SK-N-SH treated with all-trans-retinoic acid at 6 μM for 48 hours (cell line): ENCODE measurements around the gene SPEM1.

Experiments
- ATAC-seq: fragments of 200-7000 bp; cut with Tn5 transposase; 3 replicates; pipeline ENCODE4 v1.9.1; 2020; ENCODE audit warnings: mild to moderate bottlenecking, moderate library complexity
- ARNTL ChIP-seq: fragments of 450-650 bp; formaldehyde crosslinking; IDR thresholded peaks from 2 replicates; pipeline ENCODE4 v1.5.0; 2020; ENCODE audit warnings: low read depth, mild to moderate bottlenecking, moderate library complexity, borderline replicate concordance
- BACH2 ChIP-seq: fragments of 250-450 bp; sonication (Bioruptor Pico); IDR thresholded peaks from 2 replicates; pipeline ENCODE4 v1.9.0; 2021; ENCODE audit warnings: mild to moderate bottlenecking, borderline replicate concordance
- CSDC2 ChIP-seq: fragments of 250-450 bp; sonication (Bioruptor Pico); IDR thresholded peaks from 2 replicates; pipeline ENCODE4 v1.5.0; 2020; ENCODE audit warnings: mild to moderate bottlenecking, moderate library complexity
- ESRRG ChIP-seq: fragments of 250-450 bp; sonication (Bioruptor Pico); IDR thresholded peaks from 2 replicates; pipeline ENCODE4 v1.6.1; 2021; ENCODE audit warnings: mild to moderate bottlenecking
- GLIS3 ChIP-seq: fragments of 250-450 bp; sonication (Bioruptor Pico); IDR thresholded peaks from 2 replicates; pipeline ENCODE4 v1.5.0; 2020; ENCODE audit warnings: mild to moderate bottlenecking, moderate library complexity
- ISL1 ChIP-seq: fragments of 250-450 bp; sonication (Bioruptor Pico); IDR thresholded peaks from 2 replicates; pipeline ENCODE4 v2.1.2; 2022; ENCODE audit warnings: mild to moderate bottlenecking, moderate library complexity
- OSR1 ChIP-seq: fragments of 250-450 bp; sonication (Bioruptor Pico); IDR thresholded peaks from 2 replicates; pipeline ENCODE4 v1.8.0; 2022; ENCODE audit warnings: moderate library complexity, mild to moderate bottlenecking, inconsistent platforms
- PPARA ChIP-seq: fragments of 250-450 bp; sonication (Bioruptor Pico); IDR thresholded peaks from 2 replicates; pipeline ENCODE4 v1.5.0; 2020; ENCODE audit warnings: mild to moderate bottlenecking, borderline replicate concordance
- RARB ChIP-seq: fragments of 250-450 bp; sonication (Bioruptor Pico); IDR thresholded peaks from 2 replicates; pipeline ENCODE4 v1.8.0; 2021; ENCODE audit warnings: mild to moderate bottlenecking, moderate library complexity
- SNAI2 ChIP-seq: fragments of 250-450 bp; sonication (Bioruptor Pico); IDR thresholded peaks from 2 replicates; pipeline ENCODE4 v1.5.0; 2020; ENCODE audit warnings: mild to moderate bottlenecking, moderate library complexity
- TOX ChIP-seq: fragments of 250-450 bp; sonication (Bioruptor Pico); IDR thresholded peaks from 2 replicates; pipeline ENCODE4 v1.8.0; 2021; ENCODE audit warnings: mild to moderate bottlenecking, moderate library complexity, borderline replicate concordance
- ZC3H10 ChIP-seq: fragments of 250-450 bp; sonication (Bioruptor Pico); IDR thresholded peaks from 2 replicates; pipeline ENCODE4 v1.5.1; 2021; ENCODE audit warnings: mild to moderate bottlenecking, moderate library complexity
- ZFP3 ChIP-seq: fragments of 250-450 bp; sonication (Bioruptor Pico); IDR thresholded peaks from 2 replicates; pipeline ENCODE4 v1.5.0; 2020; ENCODE audit warnings: mild to moderate bottlenecking, moderate library complexity
- ZFP30 ChIP-seq: fragments of 450-650 bp; formaldehyde crosslinking; IDR thresholded peaks from 2 replicates; pipeline ENCODE4 v1.5.0; 2022; ENCODE audit warnings: mild to moderate bottlenecking, moderate library complexity
- ZNF565 ChIP-seq: fragments of 450-650 bp; formaldehyde crosslinking; conservative IDR thresholded peaks from 2 replicates; pipeline ENCODE4 v1.5.0; 2020; ENCODE audit warnings: low read depth, mild to moderate bottlenecking, moderate library complexity
- ZNF8 ChIP-seq: fragments of 450-650 bp; formaldehyde crosslinking; IDR thresholded peaks from 2 replicates; pipeline ENCODE4 v1.5.0; 2020; ENCODE audit warnings: mild to moderate bottlenecking, moderate library complexity
- TF ChIP-seq, protein P1 (sequence below): fragments of 250-450 bp; sonication (Bioruptor Pico); IDR thresholded peaks from 2 replicates; pipeline ENCODE4 v1.5.1; 2020; ENCODE audit warnings: low read depth, mild to moderate bottlenecking, moderate library complexity
- TF ChIP-seq, protein P2 (sequence below): fragments of 250-450 bp; sonication (Bioruptor Pico); IDR thresholded peaks from 2 replicates; pipeline ENCODE4 v1.8.0; 2021; ENCODE audit warnings: low read depth, mild to moderate bottlenecking, moderate library complexity, borderline replicate concordance
- TF ChIP-seq, protein P3 (sequence below): fragments of 250-450 bp; sonication (Bioruptor Pico); IDR thresholded peaks from 2 replicates; pipeline ENCODE4 v1.8.0; 2020; ENCODE audit warnings: mild to moderate bottlenecking, moderate library complexity, borderline replicate concordance
- TF ChIP-seq, protein P4 (sequence below): fragments of 250-450 bp; sonication (Bioruptor Pico); IDR thresholded peaks from 2 replicates; pipeline ENCODE4 v1.5.0; 2020; ENCODE audit warnings: mild to moderate bottlenecking, moderate library complexity
- TF ChIP-seq, protein P5 (sequence below): fragments of 250-450 bp; sonication (Bioruptor Pico); IDR thresholded peaks from 2 replicates; pipeline ENCODE4 v1.5.1; 2021; ENCODE audit warnings: mild to moderate bottlenecking, moderate library complexity

The SPEM1 gene

DNA sequence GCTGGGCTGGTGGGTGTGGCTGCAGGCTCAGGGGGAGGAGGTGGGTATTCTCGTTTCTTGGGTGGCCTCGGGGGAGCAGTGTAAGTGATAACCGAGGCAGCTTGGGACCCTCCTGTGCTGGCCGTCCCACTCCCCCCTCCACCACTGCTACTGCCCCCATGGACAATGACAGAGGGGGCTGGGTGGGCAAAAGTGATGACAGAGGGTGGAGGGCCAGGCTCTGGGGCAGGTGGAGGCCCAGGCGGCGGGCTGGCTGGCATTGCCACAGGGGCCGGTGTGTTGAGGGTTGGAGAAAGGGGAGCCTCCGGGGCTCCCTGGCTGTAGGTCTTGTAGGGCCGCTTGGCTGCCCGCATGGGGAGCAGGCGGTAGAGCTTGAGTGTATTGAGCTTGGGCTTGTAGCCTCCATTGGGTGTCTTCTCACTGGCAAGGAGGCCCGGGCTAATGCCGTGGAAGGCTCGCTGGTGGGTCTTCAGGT, 43.3 kb downstream of the SPEM1 start:
- ATAC-seq: no peak
- TF ChIP-seq ISL1: no peak
- TF ChIP-seq GLIS3: no peak
- TF ChIP-seq ZNF565 (CRISPR knock-in tag): no peak
- no peak for TF ChIP-seq CSDC2 (CRISPR knock-in tag)
- no peak for TF ChIP-seq OSR1 (CRISPR knock-in tag)
- TF ChIP-seq ZFP30 (CRISPR knock-in tag): no peak
- TF ChIP-seq, protein P1, sequence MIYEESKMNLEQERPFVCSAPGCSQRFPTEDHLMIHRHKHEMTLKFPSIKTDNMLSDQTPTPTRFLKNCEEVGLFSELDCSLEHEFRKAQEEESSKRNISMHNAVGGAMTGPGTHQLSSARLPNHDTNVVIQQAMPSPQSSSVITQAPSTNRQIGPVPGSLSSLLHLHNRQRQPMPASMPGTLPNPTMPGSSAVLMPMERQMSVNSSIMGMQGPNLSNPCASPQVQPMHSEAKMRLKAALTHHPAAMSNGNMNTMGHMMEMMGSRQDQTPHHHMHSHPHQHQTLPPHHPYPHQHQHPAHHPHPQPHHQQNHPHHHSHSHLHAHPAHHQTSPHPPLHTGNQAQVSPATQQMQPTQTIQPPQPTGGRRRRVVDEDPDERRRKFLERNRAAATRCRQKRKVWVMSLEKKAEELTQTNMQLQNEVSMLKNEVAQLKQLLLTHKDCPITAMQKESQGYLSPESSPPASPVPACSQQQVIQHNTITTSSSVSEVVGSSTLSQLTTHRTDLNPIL: no peak
- no peak for TF ChIP-seq ZNF8 (CRISPR knock-in tag)
- no peak for TF ChIP-seq ARNTL (CRISPR knock-in tag)
- no peak for TF ChIP-seq SNAI2 (CRISPR knock-in tag)
- TF ChIP-seq TOX: no peak
- no peak for TF ChIP-seq PPARA
- TF ChIP-seq, protein P2, sequence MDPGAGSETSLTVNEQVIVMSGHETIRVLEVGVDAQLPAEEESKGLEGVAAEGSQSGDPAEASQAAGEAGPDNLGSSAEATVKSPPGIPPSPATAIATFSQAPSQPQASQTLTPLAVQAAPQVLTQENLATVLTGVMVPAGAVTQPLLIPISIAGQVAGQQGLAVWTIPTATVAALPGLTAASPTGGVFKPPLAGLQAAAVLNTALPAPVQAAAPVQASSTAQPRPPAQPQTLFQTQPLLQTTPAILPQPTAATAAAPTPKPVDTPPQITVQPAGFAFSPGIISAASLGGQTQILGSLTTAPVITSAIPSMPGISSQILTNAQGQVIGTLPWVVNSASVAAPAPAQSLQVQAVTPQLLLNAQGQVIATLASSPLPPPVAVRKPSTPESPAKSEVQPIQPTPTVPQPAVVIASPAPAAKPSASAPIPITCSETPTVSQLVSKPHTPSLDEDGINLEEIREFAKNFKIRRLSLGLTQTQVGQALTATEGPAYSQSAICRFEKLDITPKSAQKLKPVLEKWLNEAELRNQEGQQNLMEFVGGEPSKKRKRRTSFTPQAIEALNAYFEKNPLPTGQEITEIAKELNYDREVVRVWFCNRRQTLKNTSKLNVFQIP (CRISPR knock-in tag): no peak
- TF ChIP-seq ZFP3 (CRISPR knock-in tag): no peak
- TF ChIP-seq BACH2 (CRISPR knock-in tag): no peak

DNA sequence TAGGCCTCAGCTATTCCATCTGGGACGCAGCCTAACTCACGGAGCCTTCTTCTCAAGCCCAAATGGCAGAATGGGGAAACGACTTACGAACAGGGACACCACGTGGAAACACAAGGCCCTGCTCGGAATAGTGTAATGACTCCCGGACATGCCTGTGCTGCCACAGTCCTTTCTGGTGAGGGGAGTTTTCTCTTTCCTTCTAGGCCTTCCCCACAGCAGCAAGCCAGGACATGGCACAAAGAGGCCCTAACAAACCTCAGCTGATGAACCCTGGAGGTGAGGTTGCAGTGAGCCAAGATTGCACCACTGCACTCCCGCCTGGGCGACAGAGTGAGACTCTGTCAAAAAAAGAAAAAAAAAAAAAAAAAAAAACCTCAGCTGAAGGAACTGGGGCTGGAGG, 44.0 kb downstream of the SPEM1 start:
- no peak for ATAC-seq
- TF ChIP-seq, protein P3, sequence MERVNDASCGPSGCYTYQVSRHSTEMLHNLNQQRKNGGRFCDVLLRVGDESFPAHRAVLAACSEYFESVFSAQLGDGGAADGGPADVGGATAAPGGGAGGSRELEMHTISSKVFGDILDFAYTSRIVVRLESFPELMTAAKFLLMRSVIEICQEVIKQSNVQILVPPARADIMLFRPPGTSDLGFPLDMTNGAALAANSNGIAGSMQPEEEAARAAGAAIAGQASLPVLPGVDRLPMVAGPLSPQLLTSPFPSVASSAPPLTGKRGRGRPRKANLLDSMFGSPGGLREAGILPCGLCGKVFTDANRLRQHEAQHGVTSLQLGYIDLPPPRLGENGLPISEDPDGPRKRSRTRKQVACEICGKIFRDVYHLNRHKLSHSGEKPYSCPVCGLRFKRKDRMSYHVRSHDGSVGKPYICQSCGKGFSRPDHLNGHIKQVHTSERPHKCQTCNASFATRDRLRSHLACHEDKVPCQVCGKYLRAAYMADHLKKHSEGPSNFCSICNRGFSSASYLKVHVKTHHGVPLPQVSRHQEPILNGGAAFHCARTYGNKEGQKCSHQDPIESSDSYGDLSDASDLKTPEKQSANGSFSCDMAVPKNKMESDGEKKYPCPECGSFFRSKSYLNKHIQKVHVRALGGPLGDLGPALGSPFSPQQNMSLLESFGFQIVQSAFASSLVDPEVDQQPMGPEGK (CRISPR knock-in tag): no peak
- TF ChIP-seq BACH2 (CRISPR knock-in tag): no peak
- TF ChIP-seq ZFP30 (CRISPR knock-in tag): no peak
- no peak for TF ChIP-seq ZC3H10 (CRISPR knock-in tag)
- TF ChIP-seq, protein P1: no peak
- TF ChIP-seq RARB: no peak
- TF ChIP-seq ZNF565 (CRISPR knock-in tag): no peak
- no peak for TF ChIP-seq ZNF8 (CRISPR knock-in tag)

DNA sequence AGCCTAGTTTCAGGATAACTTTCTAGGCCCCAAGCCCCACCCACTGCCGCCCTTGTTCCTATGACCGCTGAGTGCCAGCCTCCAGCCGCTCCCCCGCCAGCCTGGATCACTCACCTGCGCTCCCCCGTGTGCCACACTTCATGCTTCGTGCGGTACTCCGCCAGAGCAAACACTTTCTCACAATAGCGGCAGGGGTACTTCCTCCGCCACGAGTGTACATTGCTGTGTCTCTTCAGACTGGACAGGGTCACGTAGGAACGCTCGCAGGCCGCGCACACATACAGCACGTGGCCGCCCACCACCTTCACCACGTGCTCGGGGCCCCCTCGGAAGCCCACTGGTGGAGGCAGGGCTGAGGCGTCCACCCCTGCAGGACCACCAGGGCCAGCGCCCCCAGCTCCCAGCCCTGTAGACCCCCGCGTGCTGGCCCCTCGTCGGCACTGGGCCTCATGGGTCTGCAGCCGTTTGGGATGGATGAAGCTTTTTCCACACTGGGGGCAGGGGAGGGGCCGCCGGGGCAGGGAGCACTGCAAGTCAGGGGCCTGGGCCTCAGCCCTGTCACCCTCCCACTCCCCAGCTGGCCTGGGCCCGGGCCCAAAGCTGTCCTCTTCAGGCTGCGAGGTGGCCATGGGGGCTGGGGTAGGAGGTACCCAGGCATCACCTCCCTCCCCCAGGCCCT, 45.6 kb downstream of the SPEM1 start:
- no peak for ATAC-seq
- no peak for TF ChIP-seq SNAI2 (CRISPR knock-in tag)
- TF ChIP-seq, protein P2 (CRISPR knock-in tag): no peak
- TF ChIP-seq, protein P4, sequence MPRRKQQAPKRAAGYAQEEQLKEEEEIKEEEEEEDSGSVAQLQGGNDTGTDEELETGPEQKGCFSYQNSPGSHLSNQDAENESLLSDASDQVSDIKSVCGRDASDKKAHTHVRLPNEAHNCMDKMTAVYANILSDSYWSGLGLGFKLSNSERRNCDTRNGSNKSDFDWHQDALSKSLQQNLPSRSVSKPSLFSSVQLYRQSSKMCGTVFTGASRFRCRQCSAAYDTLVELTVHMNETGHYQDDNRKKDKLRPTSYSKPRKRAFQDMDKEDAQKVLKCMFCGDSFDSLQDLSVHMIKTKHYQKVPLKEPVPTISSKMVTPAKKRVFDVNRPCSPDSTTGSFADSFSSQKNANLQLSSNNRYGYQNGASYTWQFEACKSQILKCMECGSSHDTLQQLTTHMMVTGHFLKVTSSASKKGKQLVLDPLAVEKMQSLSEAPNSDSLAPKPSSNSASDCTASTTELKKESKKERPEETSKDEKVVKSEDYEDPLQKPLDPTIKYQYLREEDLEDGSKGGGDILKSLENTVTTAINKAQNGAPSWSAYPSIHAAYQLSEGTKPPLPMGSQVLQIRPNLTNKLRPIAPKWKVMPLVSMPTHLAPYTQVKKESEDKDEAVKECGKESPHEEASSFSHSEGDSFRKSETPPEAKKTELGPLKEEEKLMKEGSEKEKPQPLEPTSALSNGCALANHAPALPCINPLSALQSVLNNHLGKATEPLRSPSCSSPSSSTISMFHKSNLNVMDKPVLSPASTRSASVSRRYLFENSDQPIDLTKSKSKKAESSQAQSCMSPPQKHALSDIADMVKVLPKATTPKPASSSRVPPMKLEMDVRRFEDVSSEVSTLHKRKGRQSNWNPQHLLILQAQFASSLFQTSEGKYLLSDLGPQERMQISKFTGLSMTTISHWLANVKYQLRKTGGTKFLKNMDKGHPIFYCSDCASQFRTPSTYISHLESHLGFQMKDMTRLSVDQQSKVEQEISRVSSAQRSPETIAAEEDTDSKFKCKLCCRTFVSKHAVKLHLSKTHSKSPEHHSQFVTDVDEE (CRISPR knock-in tag): no peak
- TF ChIP-seq, protein P3 (CRISPR knock-in tag): no peak
- TF ChIP-seq ZFP30 (CRISPR knock-in tag): no peak
- no peak for TF ChIP-seq RARB
- TF ChIP-seq OSR1 (CRISPR knock-in tag): no peak
- no peak for TF ChIP-seq ESRRG (CRISPR knock-in tag)
- no peak for TF ChIP-seq ZFP3 (CRISPR knock-in tag)
- TF ChIP-seq ZNF565 (CRISPR knock-in tag): no peak
- TF ChIP-seq, protein P5, sequence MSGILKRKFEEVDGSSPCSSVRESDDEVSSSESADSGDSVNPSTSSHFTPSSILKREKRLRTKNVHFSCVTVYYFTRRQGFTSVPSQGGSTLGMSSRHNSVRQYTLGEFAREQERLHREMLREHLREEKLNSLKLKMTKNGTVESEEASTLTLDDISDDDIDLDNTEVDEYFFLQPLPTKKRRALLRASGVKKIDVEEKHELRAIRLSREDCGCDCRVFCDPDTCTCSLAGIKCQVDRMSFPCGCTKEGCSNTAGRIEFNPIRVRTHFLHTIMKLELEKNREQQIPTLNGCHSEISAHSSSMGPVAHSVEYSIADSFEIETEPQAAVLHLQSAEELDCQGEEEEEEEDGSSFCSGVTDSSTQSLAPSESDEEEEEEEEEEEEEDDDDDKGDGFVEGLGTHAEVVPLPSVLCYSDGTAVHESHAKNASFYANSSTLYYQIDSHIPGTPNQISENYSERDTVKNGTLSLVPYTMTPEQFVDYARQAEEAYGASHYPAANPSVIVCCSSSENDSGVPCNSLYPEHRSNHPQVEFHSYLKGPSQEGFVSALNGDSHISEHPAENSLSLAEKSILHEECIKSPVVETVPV (CRISPR knock-in tag): no peak
- TF ChIP-seq, all 23 proteins: peak for 0
